Measurements from ENCODE around the gene RNU1-3.
"Not testable (repeated sequence)": the region's sequence is repeated elsewhere in the genome, so short reads cannot be mapped to it uniquely, and the experiment has no call there.

DNA sequence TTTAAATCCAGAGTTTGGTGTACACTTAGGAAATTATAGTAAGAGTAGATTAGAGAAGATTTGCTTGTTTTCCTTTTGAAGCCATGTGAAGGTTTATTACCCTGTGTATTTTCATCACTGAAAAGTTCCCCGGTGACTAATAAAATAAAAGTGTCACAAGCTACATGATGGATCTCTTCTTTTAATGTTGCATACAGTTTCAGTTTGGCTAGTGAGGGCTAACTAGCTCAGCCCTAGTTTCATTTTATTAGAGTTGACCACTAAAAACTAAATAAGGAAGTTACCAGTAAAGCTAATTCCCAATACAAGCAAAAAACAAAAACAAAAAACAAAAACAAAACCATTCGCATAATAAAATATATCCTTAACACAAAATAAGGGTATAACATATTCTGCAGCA is 17.4 kb upstream of the RNU1-3 start:
- TF ChIP-seq, protein P1, sequence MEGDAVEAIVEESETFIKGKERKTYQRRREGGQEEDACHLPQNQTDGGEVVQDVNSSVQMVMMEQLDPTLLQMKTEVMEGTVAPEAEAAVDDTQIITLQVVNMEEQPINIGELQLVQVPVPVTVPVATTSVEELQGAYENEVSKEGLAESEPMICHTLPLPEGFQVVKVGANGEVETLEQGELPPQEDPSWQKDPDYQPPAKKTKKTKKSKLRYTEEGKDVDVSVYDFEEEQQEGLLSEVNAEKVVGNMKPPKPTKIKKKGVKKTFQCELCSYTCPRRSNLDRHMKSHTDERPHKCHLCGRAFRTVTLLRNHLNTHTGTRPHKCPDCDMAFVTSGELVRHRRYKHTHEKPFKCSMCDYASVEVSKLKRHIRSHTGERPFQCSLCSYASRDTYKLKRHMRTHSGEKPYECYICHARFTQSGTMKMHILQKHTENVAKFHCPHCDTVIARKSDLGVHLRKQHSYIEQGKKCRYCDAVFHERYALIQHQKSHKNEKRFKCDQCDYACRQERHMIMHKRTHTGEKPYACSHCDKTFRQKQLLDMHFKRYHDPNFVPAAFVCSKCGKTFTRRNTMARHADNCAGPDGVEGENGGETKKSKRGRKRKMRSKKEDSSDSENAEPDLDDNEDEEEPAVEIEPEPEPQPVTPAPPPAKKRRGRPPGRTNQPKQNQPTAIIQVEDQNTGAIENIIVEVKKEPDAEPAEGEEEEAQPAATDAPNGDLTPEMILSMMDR (IDR thresholded peaks at IDR 0.05): not testable (repeated sequence)
- not testable (repeated sequence) for TF ChIP-seq POLR2A, EP300, POLR2AphosphoS5 (IDR thresholded peaks at IDR 0.05)

Data from suprapubic skin (tissue), 4 donors.